ENCODE measurements around the gene ZFYVE1. TPM values are rescaled to one million over a fixed set of nuclear protein-coding genes. Genes with fewer than 3 reads are reported as not detected.

The ZFYVE1 gene
- total RNA-seq, 1 donor from 2014 or later: 16.9 TPM

- DNase-seq (ENCODE audit: low read depth in 2 of 2): no peak
Observed at GRCh38 chr14:72920008-72920407, 106.9 kb downstream of the ZFYVE1 start.

Other genes with a start within 250 kb of the ZFYVE1 start
- 0.99 and 1.3 TPM in 2 replicates for gene DPF3, start 133.0 kb downstream of the ZFYVE1 start, total RNA-seq
- 3.7 and 6.7 TPM in 2 replicates for gene DCAF4, start 100.6 kb downstream of the ZFYVE1 start, total RNA-seq
- gene RBM25, start 31.4 kb upstream of the ZFYVE1 start, total RNA-seq: 15.3 and 16.7 TPM in 2 replicates
- 30.1 and 38.5 TPM in 2 replicates for gene PSEN1, start 109.4 kb upstream of the ZFYVE1 start, total RNA-seq
- gene PAPLN, start 210.4 kb upstream of the ZFYVE1 start, total RNA-seq: 16.3 and 48.4 TPM in 2 replicates

Measured in lung microvascular endothelial cell (primary cell).